GM23338 (cell line): Measurements from ENCODE around the gene CAMLG. TPM values are rescaled to one million over a fixed set of nuclear protein-coding genes. Genes with fewer than 3 reads are reported as not detected.

Source experiments
- ATAC-seq: fragments of 200-7000 bp; cut with Tn5 transposase; 3 replicates; pipeline ENCODE4 v1.9.1; 2020
- DNase-seq: peaks from one replicate; pipeline ENCODE4 v3.0.0-alpha.2; 2015; ENCODE audit warnings: low spot score
- H2AFZ ChIP-seq: fragments of 200-600 bp; sonication (generic); 2 replicates; pipeline ENCODE4 v1.8.0; 2016; ENCODE audit warnings: antibody characterized with exemption, mild to moderate bottlenecking, moderate library complexity
- H3F3A ChIP-seq: fragments of 200-600 bp; sonication (generic); replicated peaks from 2 replicates; pipeline ENCODE4 v1.8.0; 2017; ENCODE audit warnings: antibody characterized with exemption, mixed run types, low read depth
- H3K27ac ChIP-seq: fragments of 200-600 bp; sonication (generic); 2 replicates; pipeline ENCODE4 v1.6.1; 2016; ENCODE audit warnings: low read depth
- H3K27me3 ChIP-seq: fragments of 200-600 bp; sonication (generic); 2 replicates; pipeline ENCODE4 v1.8.0; 2016; ENCODE audit warnings: mild to moderate bottlenecking, mixed run types, moderate library complexity; ENCODE audit not compliant: insufficient read depth
- H3K36me3 ChIP-seq: fragments of 200-600 bp; sonication (generic); 2 replicates; pipeline ENCODE4 v1.8.0; 2016; ENCODE audit warnings: mild to moderate bottlenecking; ENCODE audit not compliant: insufficient read depth
- H3K4me1 ChIP-seq: fragments of 200-600 bp; sonication (generic); 2 replicates; pipeline ENCODE4 v1.8.0; 2016; ENCODE audit warnings: mild to moderate bottlenecking, moderate library complexity; ENCODE audit not compliant: insufficient read depth
- H3K4me2 ChIP-seq: fragments of 200-600 bp; sonication (generic); 2 replicates; pipeline ENCODE4 v1.7.1; 2017; ENCODE audit warnings: mixed run types
- H3K4me3 ChIP-seq: fragments of 200-600 bp; sonication (generic); 2 replicates; pipeline ENCODE4 v1.6.1; 2016; ENCODE audit warnings: mixed run types
- H3K79me2 ChIP-seq: fragments of 200-600 bp; sonication (generic); replicated peaks from 2 replicates; pipeline ENCODE4 v1.8.0; 2017; ENCODE audit warnings: mild to moderate bottlenecking; ENCODE audit not compliant: insufficient read depth
- H3K9me2 ChIP-seq: fragments of 200-600 bp; sonication (generic); 2 replicates; pipeline ENCODE4 v1.8.0; 2017; ENCODE audit not compliant: insufficient read depth
- H4K20me1 ChIP-seq: fragments of 200-600 bp; sonication (generic); replicated peaks from 2 replicates; pipeline ENCODE4 v1.8.0; 2017; ENCODE audit warnings: mild to moderate bottlenecking; ENCODE audit not compliant: insufficient read depth
- H3K27ac Mint-ChIP-seq: 2 replicates; pipeline ENCODE4 v1.8.0; 2020; ENCODE audit warnings: inconsistent platforms, mild to moderate bottlenecking, moderate library complexity, mixed read lengths
- H3K27me3 Mint-ChIP-seq: 3 replicates; pipeline ENCODE4 v1.8.0; 2022; ENCODE audit warnings: low read depth, mild to moderate bottlenecking, moderate library complexity, mixed read lengths, inconsistent platforms; ENCODE audit not compliant: insufficient read depth, poor library complexity
- H3K36me3 Mint-ChIP-seq: 3 replicates; pipeline ENCODE4 v1.8.0; 2021; ENCODE audit warnings: low read depth, mild to moderate bottlenecking, inconsistent platforms, moderate library complexity, mixed read lengths
- H3K4me1 Mint-ChIP-seq: 3 replicates; pipeline ENCODE4 v1.8.0; 2020; ENCODE audit warnings: mild to moderate bottlenecking, inconsistent platforms, mixed read lengths
- H3K4me3 Mint-ChIP-seq: 3 replicates; pipeline ENCODE4 v1.8.0; 2021; ENCODE audit warnings: moderate library complexity, mild to moderate bottlenecking, inconsistent platforms, mixed read lengths
- H3K9me3 Mint-ChIP-seq: 3 replicates; pipeline ENCODE4 v1.8.0; 2020; ENCODE audit warnings: moderate library complexity, mild to moderate bottlenecking, inconsistent platforms, mixed read lengths
- EZH2 ChIP-seq: fragments of 200-600 bp; sonication (generic); IDR thresholded peaks from one replicate; pipeline ENCODE4 v1.8.0; 2017; ENCODE audit warnings: antibody characterized with exemption, mild to moderate bottlenecking, low read depth; ENCODE audit not compliant: unreplicated experiment
- EZH2phosphoT487 ChIP-seq: fragments of 200-600 bp; sonication (generic); IDR thresholded peaks from one replicate; pipeline ENCODE4 v1.8.1; 2018; ENCODE audit warnings: antibody characterized with exemption; ENCODE audit not compliant: unreplicated experiment
- JUNB ChIP-seq: IDR thresholded peaks from one replicate; pipeline ENCODE4 v1.6.1; 2016; ENCODE audit warnings: antibody characterized with exemption; ENCODE audit not compliant: unreplicated experiment
- POLR2AphosphoS5 ChIP-seq: IDR thresholded peaks from 2 replicates; pipeline ENCODE4 v1.6.1; 2016; ENCODE audit warnings: antibody characterized with exemption, low read depth
- STAT1 ChIP-seq: IDR thresholded peaks from one replicate; pipeline ENCODE4 v1.6.1; 2016; ENCODE audit warnings: antibody characterized with exemption; ENCODE audit not compliant: unreplicated experiment
- ZNF114 ChIP-seq: fragments of 250-450 bp; sonication (Bioruptor Pico); IDR thresholded peaks from 2 replicates; pipeline ENCODE4 v1.5.0; 2020; ENCODE audit warnings: mild to moderate bottlenecking, moderate library complexity
- ZNF331 ChIP-seq: fragments of 250-450 bp; sonication (Bioruptor Pico); IDR thresholded peaks from 2 replicates; pipeline ENCODE4 v1.5.0; 2020; ENCODE audit warnings: low read depth, mild to moderate bottlenecking, moderate library complexity
- polyA plus RNA-seq: library from polyadenylated mRNA; unstranded; fragments of >200 nt; fragmentation: Nextera tagmentation; extraction: Ambion mirVana; gene quantifications from 2 replicates; pipeline ENCODE4 v1.2.1, GENCODE V29; 2016
- total RNA-seq: library from RNA; depleted of rRNA; stranded (reverse); fragments of >200 nt; shearing (Covaris generic); gene quantifications from 2 replicates; pipeline ENCODE4 v1.2.3, GENCODE V29; 2014
- TF ChIP-seq, protein P1 (sequence below): fragments of 250-450 bp; sonication (Bioruptor Pico); IDR thresholded peaks from 2 replicates; pipeline ENCODE4 v1.5.0; 2020; ENCODE audit warnings: mild to moderate bottlenecking, moderate library complexity
- TF ChIP-seq, protein P2 (sequence below): IDR thresholded peaks from 2 replicates; pipeline ENCODE4 v1.6.1; 2016; ENCODE audit warnings: antibody characterized with exemption
- TF ChIP-seq, protein P3 (sequence below): IDR thresholded peaks from one replicate; pipeline ENCODE4 v1.6.1; 2018; ENCODE audit warnings: antibody characterized with exemption; ENCODE audit not compliant: unreplicated experiment

CAMLG gene
- total and polyA plus RNA-seq, 2 experiments from 2014 or later: 34.4 to 75.0 TPM

DNA sequence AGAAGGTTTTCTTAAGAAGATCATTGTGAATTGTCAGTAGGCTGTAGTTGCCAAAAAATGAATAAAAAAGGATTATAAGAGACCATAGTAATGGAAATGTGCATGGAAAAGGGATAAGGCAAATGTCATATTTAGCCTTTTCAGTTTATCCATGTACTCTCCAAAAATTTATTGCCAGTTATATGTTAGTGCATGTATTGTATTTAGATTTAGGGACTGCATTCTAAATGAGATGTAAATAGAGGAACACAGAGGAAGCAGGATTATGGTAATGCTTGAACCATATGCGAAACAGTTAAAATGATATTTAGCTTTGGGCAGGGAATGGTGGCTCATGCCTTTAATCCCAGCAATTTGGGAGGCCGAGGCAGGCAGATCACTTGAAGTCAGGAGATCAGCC, 53.2 kb downstream of the CAMLG start (continued):
- TF ChIP-seq, protein P1, sequence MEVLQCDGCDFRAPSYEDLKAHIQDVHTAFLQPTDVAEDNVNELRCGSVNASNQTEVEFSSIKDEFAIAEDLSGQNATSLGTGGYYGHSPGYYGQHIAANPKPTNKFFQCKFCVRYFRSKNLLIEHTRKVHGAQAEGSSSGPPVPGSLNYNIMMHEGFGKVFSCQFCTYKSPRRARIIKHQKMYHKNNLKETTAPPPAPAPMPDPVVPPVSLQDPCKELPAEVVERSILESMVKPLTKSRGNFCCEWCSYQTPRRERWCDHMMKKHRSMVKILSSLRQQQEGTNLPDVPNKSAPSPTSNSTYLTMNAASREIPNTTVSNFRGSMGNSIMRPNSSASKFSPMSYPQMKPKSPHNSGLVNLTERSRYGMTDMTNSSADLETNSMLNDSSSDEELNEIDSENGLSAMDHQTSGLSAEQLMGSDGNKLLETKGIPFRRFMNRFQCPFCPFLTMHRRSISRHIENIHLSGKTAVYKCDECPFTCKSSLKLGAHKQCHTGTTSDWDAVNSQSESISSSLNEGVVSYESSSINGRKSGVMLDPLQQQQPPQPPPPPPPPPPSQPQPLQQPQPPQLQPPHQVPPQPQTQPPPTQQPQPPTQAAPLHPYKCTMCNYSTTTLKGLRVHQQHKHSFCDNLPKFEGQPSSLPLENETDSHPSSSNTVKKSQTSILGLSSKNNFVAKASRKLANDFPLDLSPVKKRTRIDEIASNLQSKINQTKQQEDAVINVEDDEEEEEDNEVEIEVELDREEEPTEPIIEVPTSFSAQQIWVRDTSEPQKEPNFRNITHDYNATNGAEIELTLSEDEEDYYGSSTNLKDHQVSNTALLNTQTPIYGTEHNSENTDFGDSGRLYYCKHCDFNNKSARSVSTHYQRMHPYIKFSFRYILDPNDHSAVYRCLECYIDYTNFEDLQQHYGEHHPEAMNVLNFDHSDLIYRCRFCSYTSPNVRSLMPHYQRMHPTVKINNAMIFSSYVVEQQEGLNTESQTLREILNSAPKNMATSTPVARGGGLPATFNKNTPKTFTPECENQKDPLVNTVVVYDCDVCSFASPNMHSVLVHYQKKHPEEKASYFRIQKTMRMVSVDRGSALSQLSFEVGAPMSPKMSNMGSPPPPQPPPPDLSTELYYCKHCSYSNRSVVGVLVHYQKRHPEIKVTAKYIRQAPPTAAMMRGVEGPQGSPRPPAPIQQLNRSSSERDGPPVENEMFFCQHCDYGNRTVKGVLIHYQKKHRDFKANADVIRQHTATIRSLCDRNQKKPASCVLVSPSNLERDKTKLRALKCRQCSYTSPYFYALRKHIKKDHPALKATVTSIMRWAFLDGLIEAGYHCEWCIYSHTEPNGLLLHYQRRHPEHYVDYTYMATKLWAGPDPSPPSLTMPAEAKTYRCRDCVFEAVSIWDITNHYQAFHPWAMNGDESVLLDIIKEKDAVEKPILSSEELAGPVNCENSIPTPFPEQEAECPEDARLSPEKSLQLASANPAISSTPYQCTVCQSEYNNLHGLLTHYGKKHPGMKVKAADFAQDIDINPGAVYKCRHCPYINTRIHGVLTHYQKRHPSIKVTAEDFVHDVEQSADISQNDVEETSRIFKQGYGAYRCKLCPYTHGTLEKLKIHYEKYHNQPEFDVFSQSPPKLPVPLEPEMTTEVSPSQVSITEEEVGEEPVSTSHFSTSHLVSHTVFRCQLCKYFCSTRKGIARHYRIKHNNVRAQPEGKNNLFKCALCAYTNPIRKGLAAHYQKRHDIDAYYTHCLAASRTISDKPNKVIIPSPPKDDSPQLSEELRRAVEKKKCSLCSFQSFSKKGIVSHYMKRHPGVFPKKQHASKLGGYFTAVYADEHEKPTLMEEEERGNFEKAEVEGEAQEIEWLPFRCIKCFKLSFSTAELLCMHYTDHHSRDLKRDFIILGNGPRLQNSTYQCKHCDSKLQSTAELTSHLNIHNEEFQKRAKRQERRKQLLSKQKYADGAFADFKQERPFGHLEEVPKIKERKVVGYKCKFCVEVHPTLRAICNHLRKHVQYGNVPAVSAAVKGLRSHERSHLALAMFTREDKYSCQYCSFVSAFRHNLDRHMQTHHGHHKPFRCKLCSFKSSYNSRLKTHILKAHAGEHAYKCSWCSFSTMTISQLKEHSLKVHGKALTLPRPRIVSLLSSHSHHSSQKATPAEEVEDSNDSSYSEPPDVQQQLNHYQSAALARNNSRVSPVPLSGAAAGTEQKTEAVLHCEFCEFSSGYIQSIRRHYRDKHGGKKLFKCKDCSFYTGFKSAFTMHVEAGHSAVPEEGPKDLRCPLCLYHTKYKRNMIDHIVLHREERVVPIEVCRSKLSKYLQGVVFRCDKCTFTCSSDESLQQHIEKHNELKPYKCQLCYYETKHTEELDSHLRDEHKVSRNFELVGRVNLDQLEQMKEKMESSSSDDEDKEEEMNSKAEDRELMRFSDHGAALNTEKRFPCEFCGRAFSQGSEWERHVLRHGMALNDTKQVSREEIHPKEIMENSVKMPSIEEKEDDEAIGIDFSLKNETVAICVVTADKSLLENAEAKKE: no peak
- TF ChIP-seq, protein P2, sequence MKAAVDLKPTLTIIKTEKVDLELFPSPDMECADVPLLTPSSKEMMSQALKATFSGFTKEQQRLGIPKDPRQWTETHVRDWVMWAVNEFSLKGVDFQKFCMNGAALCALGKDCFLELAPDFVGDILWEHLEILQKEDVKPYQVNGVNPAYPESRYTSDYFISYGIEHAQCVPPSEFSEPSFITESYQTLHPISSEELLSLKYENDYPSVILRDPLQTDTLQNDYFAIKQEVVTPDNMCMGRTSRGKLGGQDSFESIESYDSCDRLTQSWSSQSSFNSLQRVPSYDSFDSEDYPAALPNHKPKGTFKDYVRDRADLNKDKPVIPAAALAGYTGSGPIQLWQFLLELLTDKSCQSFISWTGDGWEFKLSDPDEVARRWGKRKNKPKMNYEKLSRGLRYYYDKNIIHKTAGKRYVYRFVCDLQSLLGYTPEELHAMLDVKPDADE: no peak
- no peak for TF ChIP-seq STAT1
- no peak for TF ChIP-seq EZH2
- TF ChIP-seq ZNF114 (CRISPR knock-in tag): no peak
- no peak for TF ChIP-seq ZNF331 (CRISPR knock-in tag)
- TF ChIP-seq EZH2phosphoT487: no peak
- no peak for TF ChIP-seq POLR2AphosphoS5

DNA sequence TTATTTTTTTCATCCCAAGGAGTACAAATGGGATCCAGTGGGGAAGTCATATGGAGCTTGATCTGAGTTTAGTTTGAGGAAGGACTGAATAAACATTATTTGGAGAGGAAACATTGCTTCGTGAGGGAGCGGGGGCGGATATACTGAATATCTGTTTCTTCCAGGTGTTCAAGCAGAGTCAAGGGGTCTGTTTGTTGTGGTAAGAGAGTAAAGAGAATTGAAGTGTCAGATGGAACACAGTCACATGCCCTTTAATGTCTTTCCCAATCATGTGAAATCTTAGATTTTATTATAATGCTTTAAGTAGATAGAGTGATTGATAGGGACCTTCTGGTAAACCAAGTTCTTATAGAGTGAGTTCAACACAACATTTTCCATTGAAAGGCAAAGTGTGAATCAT, 53.9 kb downstream of the CAMLG start:
- DNase-seq (no peak), ATAC-seq (no peak)
- H3K79me2 ChIP-seq: no peaks in the 10 kb centered on the region; the same call in 1 of the 2 replicates
- H2AFZ ChIP-seq: no peak overlapping the region
- Mint-ChIP-seq H3K27me3 (no peaks in the 10 kb centered on the region), H3K36me3 (peaks cover 89% of the 10 kb centered on the region), H3K9me3 (no peaks in the 10 kb centered on the region), H3K4me3 (no peak overlapping the region), H3K4me1 (no peaks in the 10 kb centered on the region), H3K27ac (no peak overlapping the region)
- no peaks in the 10 kb centered on the region for H3K27me3 ChIP-seq
- no peaks in the 10 kb centered on the region for H3K4me1 ChIP-seq
- H3K4me3 ChIP-seq: no peak overlapping the region
- TF ChIP-seq, protein P3, sequence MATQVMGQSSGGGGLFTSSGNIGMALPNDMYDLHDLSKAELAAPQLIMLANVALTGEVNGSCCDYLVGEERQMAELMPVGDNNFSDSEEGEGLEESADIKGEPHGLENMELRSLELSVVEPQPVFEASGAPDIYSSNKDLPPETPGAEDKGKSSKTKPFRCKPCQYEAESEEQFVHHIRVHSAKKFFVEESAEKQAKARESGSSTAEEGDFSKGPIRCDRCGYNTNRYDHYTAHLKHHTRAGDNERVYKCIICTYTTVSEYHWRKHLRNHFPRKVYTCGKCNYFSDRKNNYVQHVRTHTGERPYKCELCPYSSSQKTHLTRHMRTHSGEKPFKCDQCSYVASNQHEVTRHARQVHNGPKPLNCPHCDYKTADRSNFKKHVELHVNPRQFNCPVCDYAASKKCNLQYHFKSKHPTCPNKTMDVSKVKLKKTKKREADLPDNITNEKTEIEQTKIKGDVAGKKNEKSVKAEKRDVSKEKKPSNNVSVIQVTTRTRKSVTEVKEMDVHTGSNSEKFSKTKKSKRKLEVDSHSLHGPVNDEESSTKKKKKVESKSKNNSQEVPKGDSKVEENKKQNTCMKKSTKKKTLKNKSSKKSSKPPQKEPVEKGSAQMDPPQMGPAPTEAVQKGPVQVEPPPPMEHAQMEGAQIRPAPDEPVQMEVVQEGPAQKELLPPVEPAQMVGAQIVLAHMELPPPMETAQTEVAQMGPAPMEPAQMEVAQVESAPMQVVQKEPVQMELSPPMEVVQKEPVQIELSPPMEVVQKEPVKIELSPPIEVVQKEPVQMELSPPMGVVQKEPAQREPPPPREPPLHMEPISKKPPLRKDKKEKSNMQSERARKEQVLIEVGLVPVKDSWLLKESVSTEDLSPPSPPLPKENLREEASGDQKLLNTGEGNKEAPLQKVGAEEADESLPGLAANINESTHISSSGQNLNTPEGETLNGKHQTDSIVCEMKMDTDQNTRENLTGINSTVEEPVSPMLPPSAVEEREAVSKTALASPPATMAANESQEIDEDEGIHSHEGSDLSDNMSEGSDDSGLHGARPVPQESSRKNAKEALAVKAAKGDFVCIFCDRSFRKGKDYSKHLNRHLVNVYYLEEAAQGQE: no peak
- TF ChIP-seq JUNB: no peak
- no peak for TF ChIP-seq POLR2AphosphoS5
- no peak for TF ChIP-seq ZNF114 (CRISPR knock-in tag)
- peaks cover 76% of the 10 kb centered on the region for H3K36me3 ChIP-seq
- H3K4me2 ChIP-seq: no peak overlapping the region
- no peak overlapping the region for H3K27ac ChIP-seq
- no peaks in the 10 kb centered on the region for H3K9me2 ChIP-seq
- peaks cover 9% of the 10 kb centered on the region for H4K20me1 ChIP-seq
- H3F3A ChIP-seq: 0 out of 2 replicates have a peak, but pooled peaks cover 4% of the 10 kb centered on the region
